ENCODE results near the gene CBX1. TPM values are rescaled to one million over a fixed set of nuclear protein-coding genes. Genes with fewer than 3 reads are reported as not detected.

The CBX1 gene
- total RNA-seq, 1 donor from 2014 or later: 34.0 TPM

GRCh38 chr17:48122665-48123045 lies 21.4 kb upstream of the CBX1 start:
- Histone ChIP-seq H3K9me3 (no peaks in the 10 kb centered on the region), H3K27me3 (no peaks in the 10 kb centered on the region), H3K4me3 (no peak overlapping the region), H3K36me3 (peaks cover 64% of the 10 kb centered on the region), H3K27ac (no peak overlapping the region), H3K4me1 (no peaks in the 10 kb centered on the region)
- ATAC-seq (no peak), DNase-seq (no peak)
- TF ChIP-seq CTCF (IDR thresholded peaks at IDR 0.05): no peak
- intact Hi-C loops (cut with DNase I): no loop called here

- Histone ChIP-seq H3K4me3 (no peak overlapping the region), H3K4me1 (no peaks in the 10 kb centered on the region), H3K36me3 (peaks cover 69% of the 10 kb centered on the region), H3K27me3 (no peaks in the 10 kb centered on the region), H3K9me3 (no peaks in the 10 kb centered on the region), H3K27ac (no peak overlapping the region)
- TF ChIP-seq CTCF (IDR thresholded peaks at IDR 0.05): no peak
- intact Hi-C loops (cut with DNase I): no loop called here
- DNase-seq (no peak), ATAC-seq (no peak)
These were observed 20.8 kb upstream of the CBX1 start for GRCh38 chr17:48121923-48122664.

GRCh38 chr17:48113201-48113676 lies 12.0 kb upstream of the CBX1 start:
- Histone ChIP-seq H3K27me3 (no peaks in the 10 kb centered on the region), H3K4me3 (no peak overlapping the region), H3K27ac (peak overlapping the region; percentile 36), H3K4me1 (peaks cover 14% of the 10 kb centered on the region), H3K36me3 (peaks cover 41% of the 10 kb centered on the region), H3K9me3 (no peaks in the 10 kb centered on the region)
- no peak for TF ChIP-seq CTCF (IDR thresholded peaks at IDR 0.05)
- no peak for DNase-seq
- peak; percentile 66 for ATAC-seq
- intact Hi-C loops (cut with DNase I): no loop called here

- Histone ChIP-seq H3K27ac (no peak overlapping the region), H3K27me3 (no peaks in the 10 kb centered on the region), H3K4me3 (no peak overlapping the region), H3K9me3 (no peaks in the 10 kb centered on the region), H3K36me3 (peaks cover 30% of the 10 kb centered on the region), H3K4me1 (peaks cover 16% of the 10 kb centered on the region)
- DNase-seq (no peak), ATAC-seq (no peak)
- intact Hi-C loops (cut with DNase I): no loop called here
- no peak for TF ChIP-seq CTCF (IDR thresholded peaks at IDR 0.05)
These were observed 10.6 kb upstream of the CBX1 start for GRCh38 chr17:48111937-48112241.

- Histone ChIP-seq H3K4me3 (no peak overlapping the region), H3K27me3 (no peaks in the 10 kb centered on the region), H3K27ac (no peak overlapping the region), H3K4me1 (peaks cover 21% of the 10 kb centered on the region), H3K9me3 (no peaks in the 10 kb centered on the region), H3K36me3 (peaks cover 19% of the 10 kb centered on the region)
- ATAC-seq (no peak), DNase-seq (no peak)
- TF ChIP-seq CTCF (IDR thresholded peaks at IDR 0.05): no peak
- intact Hi-C loops (cut with DNase I): no loop called here
These were observed 9.5 kb upstream of the CBX1 start for GRCh38 chr17:48110761-48111160.
